Transverse colon (tissue), 4 donors: ENCODE results near the gene LHFPL6. TPM values are rescaled to one million over a fixed set of nuclear protein-coding genes. Genes with fewer than 3 reads are reported as not detected.

Experiments used
- DNase-seq: peaks from one replicate; pipeline ENCODE4 v3.0.0-alpha.2; 2019
- H3K27ac ChIP-seq, 4 donors: fragments of 200-600 bp; sonication (generic); 2 replicates each; pipeline ENCODE4 v1.5.1; 2016 to 2018; ENCODE audit warnings: inconsistent platforms in 4 of 4
- H3K27me3 ChIP-seq: fragments of 200-600 bp; sonication (generic); 2 replicates; pipeline ENCODE4 v1.5.1; 2017; ENCODE audit warnings: inconsistent platforms
- H3K36me3 ChIP-seq, 4 donors: fragments of 200-600 bp; sonication (generic); 2 replicates each; pipeline ENCODE4 v1.5.1; 2017 to 2019; ENCODE audit warnings: inconsistent platforms in 4 of 4
- H3K4me1 ChIP-seq, 4 donors: fragments of 200-600 bp; sonication (generic); 2 replicates each; pipeline ENCODE4 v1.5.1; 2017 to 2020; ENCODE audit warnings: inconsistent platforms in 4 of 4
- H3K4me3 ChIP-seq, 4 donors: fragments of 200-600 bp; sonication (generic); 1 replicate in 1 of 4; 2 replicates in 3 of 4; pipeline versions ENCODE4 v1.5.1 to v1.6.1; 2017 to 2019; ENCODE audit warnings: inconsistent platforms in 4 of 4
- H3K9me3 ChIP-seq, 2 donors: fragments of 200-600 bp; sonication (generic); 2 replicates each; pipeline ENCODE4 v1.5.1; 2017 to 2019; ENCODE audit warnings: inconsistent platforms in 2 of 2
- EP300 ChIP-seq: sonication (generic); formaldehyde crosslinking; IDR thresholded peaks from one replicate; pipeline ENCODE4 v1.6.1; 2017; ENCODE audit warnings: antibody characterized with exemption, low read depth
- POLR2A ChIP-seq: fragments of 450-650 bp; IDR thresholded peaks from one replicate; pipeline ENCODE4 v1.6.1; 2016; ENCODE audit warnings: antibody characterized with exemption, mild to moderate bottlenecking, moderate library complexity
- POLR2AphosphoS5 ChIP-seq, 3 donors: sonication (generic); formaldehyde crosslinking; IDR thresholded peaks; one replicate each; pipeline ENCODE4 v1.6.1; 2016; ENCODE audit warnings: antibody characterized with exemption in 3 of 3
- WGBS, 2 donors: methylation state at CpG; one replicate each; pipeline ENCODE4 v1.1.5; 2018; ENCODE audit warnings: low coverage in 1 of 2; 5-methylcytosine and 5-hydroxymethylcytosine counted together
- in situ Hi-C, 4 donors: fragments of 200-750 bp; cut with MboI; loops; one replicate each; pipeline versions ENCODE4 v1.15.0 to v1.15.1; 2017; ENCODE audit warnings: low sequenced_read_pairs in 3 of 4, low pct_ligation_motif_present in 1 of 4, low pct_unique_long_range_greater_than_20kb in 1 of 4
- intact Hi-C: fragments of 100-400 bp; cut with DNase I; formaldehyde crosslinking; loops from one replicate; pipeline ENCODE4 v1.15.1; 2023; ENCODE audit warnings: low total_unique reads
- total RNA-seq, 4 donors: library from RNA; depleted of rRNA; stranded (reverse); fragments of >200 nt; gene quantifications; one replicate each; pipeline ENCODE4 v1.1.0, GENCODE V29; 2016
- TF ChIP-seq, protein P1 (sequence below), 5 experiments: fragments of 200-600 bp in 3 of 5; fragments of 450-650 bp in 2 of 5; sonication (generic) in 3 of 5; IDR thresholded peaks; 1 replicate in 2 of 5; 2 replicates in 3 of 5; pipeline ENCODE4 v1.5.1; 2016 to 2017; ENCODE audit warnings: antibody characterized with exemption in 5 of 5, inconsistent platforms in 3 of 5, mild to moderate bottlenecking in 2 of 5, moderate library complexity in 1 of 5

Gene LHFPL6
- total RNA-seq, 4 donors from 2014 or later = 4.2 to 18.6 (median 9.3) TPM

GRCh38 chr13:39503048-39503447 is 99.9 kb downstream of the LHFPL6 start:
- Histone ChIP-seq H3K27me3 (no peaks in the 10 kb centered on the region), H3K4me3 (no peak overlapping the region), H3K9me3 (no peaks in the 10 kb centered on the region), H3K27ac (no peak overlapping the region), H3K4me1 (peaks cover 0 to 3% (median 0%) of the 10 kb centered on the region in 4 donors), H3K36me3 (no peaks in the 10 kb centered on the region)
- TF ChIP-seq EP300 (no peak), POLR2AphosphoS5 (IDR thresholded peaks at IDR 0.05) (no peak), POLR2A (no peak)
- TF ChIP-seq, protein P1, sequence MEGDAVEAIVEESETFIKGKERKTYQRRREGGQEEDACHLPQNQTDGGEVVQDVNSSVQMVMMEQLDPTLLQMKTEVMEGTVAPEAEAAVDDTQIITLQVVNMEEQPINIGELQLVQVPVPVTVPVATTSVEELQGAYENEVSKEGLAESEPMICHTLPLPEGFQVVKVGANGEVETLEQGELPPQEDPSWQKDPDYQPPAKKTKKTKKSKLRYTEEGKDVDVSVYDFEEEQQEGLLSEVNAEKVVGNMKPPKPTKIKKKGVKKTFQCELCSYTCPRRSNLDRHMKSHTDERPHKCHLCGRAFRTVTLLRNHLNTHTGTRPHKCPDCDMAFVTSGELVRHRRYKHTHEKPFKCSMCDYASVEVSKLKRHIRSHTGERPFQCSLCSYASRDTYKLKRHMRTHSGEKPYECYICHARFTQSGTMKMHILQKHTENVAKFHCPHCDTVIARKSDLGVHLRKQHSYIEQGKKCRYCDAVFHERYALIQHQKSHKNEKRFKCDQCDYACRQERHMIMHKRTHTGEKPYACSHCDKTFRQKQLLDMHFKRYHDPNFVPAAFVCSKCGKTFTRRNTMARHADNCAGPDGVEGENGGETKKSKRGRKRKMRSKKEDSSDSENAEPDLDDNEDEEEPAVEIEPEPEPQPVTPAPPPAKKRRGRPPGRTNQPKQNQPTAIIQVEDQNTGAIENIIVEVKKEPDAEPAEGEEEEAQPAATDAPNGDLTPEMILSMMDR (IDR thresholded peaks at IDR 0.05) = no peak
- 82 to 84% methylated on average over 3 of the region's 3 CpGs for WGBS, 2 donors
- in situ Hi-C loops = no loop called here
- intact Hi-C loops = no loop called here
- no peak for DNase-seq

DNA sequence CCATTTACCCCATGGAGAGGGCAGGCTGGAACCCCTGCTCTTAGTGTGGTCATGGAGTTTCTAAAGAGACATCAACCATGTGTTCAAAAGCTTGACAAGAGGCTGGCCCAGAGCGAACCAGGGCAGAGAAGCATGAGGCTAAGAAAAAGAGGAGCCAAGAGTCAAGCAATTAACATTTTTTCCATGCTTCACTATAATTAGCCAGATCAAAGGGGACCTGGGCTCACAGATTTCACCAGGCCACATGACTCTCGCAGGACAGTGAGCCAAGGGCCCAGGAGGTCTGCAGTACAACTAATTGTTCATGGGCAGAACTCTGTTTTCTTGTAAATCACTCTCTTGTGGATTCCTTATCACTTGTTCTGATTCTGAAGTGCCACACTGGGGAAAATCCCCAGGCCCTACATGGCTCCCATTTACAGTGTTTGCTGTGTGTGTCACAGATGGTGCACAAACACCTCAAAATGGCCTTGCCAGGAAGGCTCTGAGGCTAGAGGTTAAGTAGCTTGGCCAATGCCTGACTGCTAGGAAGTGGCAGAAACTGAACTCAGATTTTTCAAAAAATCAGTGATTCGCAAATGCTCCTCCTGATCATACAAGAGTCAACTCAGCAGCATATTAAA is 101.2 kb downstream of the LHFPL6 start:
- no peak overlapping the region for H3K4me3 ChIP-seq
- no peaks in the 10 kb centered on the region for H3K36me3 ChIP-seq
- 83 to 87% methylated on average over 1 to 3 of the region's 3 CpGs for WGBS, 2 donors
- no peak for DNase-seq
- H3K9me3 ChIP-seq = no peaks in the 10 kb centered on the region
- H3K4me1 ChIP-seq = peaks cover 0 to 3% (median 0%) of the 10 kb centered on the region in 4 donors
- H3K27ac ChIP-seq = no peak overlapping the region
- in situ Hi-C loops (no loop called here), intact Hi-C loops (no loop called here)
- H3K27me3 ChIP-seq = no peaks in the 10 kb centered on the region
- TF ChIP-seq EP300 (no peak), POLR2A (no peak), POLR2AphosphoS5 (IDR thresholded peaks at IDR 0.05) (no peak)
- TF ChIP-seq, protein P1 (IDR thresholded peaks at IDR 0.05) = no peak

DNA sequence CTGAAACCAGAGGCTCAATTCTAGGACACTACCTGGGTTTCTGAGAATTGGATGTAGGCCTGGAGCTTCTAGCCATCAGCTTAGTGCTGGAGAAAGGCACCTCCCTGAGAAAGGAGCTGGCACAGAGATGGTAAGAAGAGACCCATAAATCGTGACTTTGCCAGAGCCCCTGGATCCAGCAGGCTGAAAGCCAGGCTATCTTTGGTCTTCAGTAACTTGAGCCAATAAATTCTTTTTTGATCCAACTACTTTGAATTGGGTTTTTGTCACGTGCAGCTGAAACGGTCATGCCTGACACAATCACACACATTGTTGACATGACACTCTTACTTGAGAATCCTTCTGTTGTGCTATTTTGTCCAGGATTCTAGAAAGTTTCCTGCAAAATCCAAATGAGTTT is 103.4 kb downstream of the LHFPL6 start:
- no peak for DNase-seq
- intact Hi-C loops = no loop called here
- no peaks in the 10 kb centered on the region for H3K4me1 ChIP-seq
- H3K27me3 ChIP-seq = no peaks in the 10 kb centered on the region
- H3K27ac ChIP-seq = no peak overlapping the region
- no peaks in the 10 kb centered on the region for H3K36me3 ChIP-seq
- in situ Hi-C loops = no loop called here
- 62 to 85% methylated on average over 2 to 3 of the region's 3 CpGs for WGBS, 2 donors
- H3K9me3 ChIP-seq = no peaks in the 10 kb centered on the region
- no peak overlapping the region for H3K4me3 ChIP-seq
- TF ChIP-seq, protein P1 (IDR thresholded peaks at IDR 0.05) = no peak
- TF ChIP-seq POLR2A = no peak
- no peak for TF ChIP-seq POLR2AphosphoS5 (IDR thresholded peaks at IDR 0.05)
- TF ChIP-seq EP300 = no peak

GRCh38 chr13:39498471-39499114 is 104.4 kb downstream of the LHFPL6 start:
- DNase-seq = no peak
- Histone ChIP-seq H3K27ac (no peak overlapping the region), H3K9me3 (no peaks in the 10 kb centered on the region), H3K4me1 (no peaks in the 10 kb centered on the region), H3K27me3 (no peaks in the 10 kb centered on the region), H3K36me3 (no peaks in the 10 kb centered on the region), H3K4me3 (no peak overlapping the region)
- in situ Hi-C loops = no loop called here
- intact Hi-C loops = no loop called here
- TF ChIP-seq POLR2AphosphoS5 (IDR thresholded peaks at IDR 0.05) (no peak), POLR2A (no peak), EP300 (no peak)
- TF ChIP-seq, protein P1 (IDR thresholded peaks at IDR 0.05) = no peak
- 25 to 83% methylated on average over 1 to 9 of the region's 9 CpGs for WGBS, 2 donors
